ENCODE measurements around the gene GRIK3. TPM values are rescaled to one million over a fixed set of nuclear protein-coding genes. Genes with fewer than 3 reads are reported as not detected.

The GRIK3 gene
- total and polyA plus RNA-seq, 2 experiments from 2014 or later = 0.31 to 2.9 TPM

DNA sequence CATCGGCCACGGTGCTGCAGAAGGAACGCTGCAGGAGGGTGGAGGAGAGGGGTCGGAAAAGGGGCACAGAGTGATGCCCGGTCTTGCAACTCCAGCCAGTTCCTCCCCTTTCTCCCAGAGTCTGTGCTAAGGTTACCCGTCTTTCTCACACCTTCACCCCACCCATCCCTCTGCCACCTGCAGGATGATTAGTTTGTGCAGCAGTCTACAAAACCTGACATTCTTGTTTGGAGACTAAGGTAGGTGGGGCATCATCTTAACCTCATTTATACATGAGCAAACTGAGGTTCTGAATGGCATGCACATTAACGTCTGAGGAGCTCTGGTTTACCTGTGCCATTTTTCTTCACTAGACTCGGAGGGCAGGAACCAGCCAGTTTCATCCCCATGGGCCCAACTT, 232.3 kb downstream of the GRIK3 start:
- Histone ChIP-seq H3K27ac (ENCODE audit: low read depth) (no peak overlapping the region), H3K27me3 (ENCODE audit: insufficient read depth) (no peaks in the 10 kb centered on the region), H3K36me3 (ENCODE audit: insufficient read depth) (no peaks in the 10 kb centered on the region), H3F3A (replicated peaks; ENCODE audit: low read depth) (no peaks in the 10 kb centered on the region), H3K4me1 (ENCODE audit: insufficient read depth) (peaks cover 11% of the 10 kb centered on the region), H3K9me2 (ENCODE audit: insufficient read depth) (no peaks in the 10 kb centered on the region), H3K4me2 (no peak overlapping the region), H4K20me1 (replicated peaks; ENCODE audit: insufficient read depth) (no peaks in the 10 kb centered on the region), H3K79me2 (replicated peaks; ENCODE audit: insufficient read depth) (no peaks in the 10 kb centered on the region), H3K4me3 (no peak overlapping the region), H2AFZ (no peak overlapping the region)
- no peak overlapping the region for H3K4me3 Mint-ChIP-seq
- H3K36me3 Mint-ChIP-seq (ENCODE audit: low read depth) = no peaks in the 10 kb centered on the region; the same call in 2 of the 3 replicates
- no peak for TF ChIP-seq REST (IDR thresholded peaks at IDR 0.05; ENCODE audit: unreplicated experiment)
- TF ChIP-seq NANOG (IDR thresholded peaks at IDR 0.05; ENCODE audit: borderline replicate concordance) = no peak
- TF ChIP-seq ZNF462 (CRISPR knock-in tag; IDR thresholded peaks at IDR 0.05) = no peak
- TF ChIP-seq, protein P1, sequence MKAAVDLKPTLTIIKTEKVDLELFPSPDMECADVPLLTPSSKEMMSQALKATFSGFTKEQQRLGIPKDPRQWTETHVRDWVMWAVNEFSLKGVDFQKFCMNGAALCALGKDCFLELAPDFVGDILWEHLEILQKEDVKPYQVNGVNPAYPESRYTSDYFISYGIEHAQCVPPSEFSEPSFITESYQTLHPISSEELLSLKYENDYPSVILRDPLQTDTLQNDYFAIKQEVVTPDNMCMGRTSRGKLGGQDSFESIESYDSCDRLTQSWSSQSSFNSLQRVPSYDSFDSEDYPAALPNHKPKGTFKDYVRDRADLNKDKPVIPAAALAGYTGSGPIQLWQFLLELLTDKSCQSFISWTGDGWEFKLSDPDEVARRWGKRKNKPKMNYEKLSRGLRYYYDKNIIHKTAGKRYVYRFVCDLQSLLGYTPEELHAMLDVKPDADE (IDR thresholded peaks at IDR 0.05) = no peak
- TF ChIP-seq ZNF114 (CRISPR knock-in tag; IDR thresholded peaks at IDR 0.05) = no peak
- TF ChIP-seq STAT1 (IDR thresholded peaks at IDR 0.05; ENCODE audit: unreplicated experiment) = no peak
- TF ChIP-seq CREB1 (CRISPR knock-in tag; IDR thresholded peaks at IDR 0.05; ENCODE audit: low read depth) = no peak
- no peak for TF ChIP-seq EZH2 (IDR thresholded peaks at IDR 0.05; ENCODE audit: low read depth, unreplicated experiment)
- no peak for ATAC-seq
- no peaks in the 10 kb centered on the region for H3K9me3 Mint-ChIP-seq
- H3K27me3 Mint-ChIP-seq (ENCODE audit: insufficient read depth, low read depth, poor library complexity) = peaks cover 15% of the 10 kb centered on the region
- no peak for DNase-seq (ENCODE audit: low spot score)
- H3K4me1 Mint-ChIP-seq = peaks cover 19% of the 10 kb centered on the region
- no peak overlapping the region for H3K27ac Mint-ChIP-seq
